ENCODE results near the gene ZNF691. TPM values are rescaled to one million over a fixed set of nuclear protein-coding genes. Genes with fewer than 3 reads are reported as not detected.
"Not testable (repeated sequence)": the region's sequence is repeated elsewhere in the genome, so short reads cannot be mapped to it uniquely, and the experiment has no call there.

The ZNF691 gene, protein sequence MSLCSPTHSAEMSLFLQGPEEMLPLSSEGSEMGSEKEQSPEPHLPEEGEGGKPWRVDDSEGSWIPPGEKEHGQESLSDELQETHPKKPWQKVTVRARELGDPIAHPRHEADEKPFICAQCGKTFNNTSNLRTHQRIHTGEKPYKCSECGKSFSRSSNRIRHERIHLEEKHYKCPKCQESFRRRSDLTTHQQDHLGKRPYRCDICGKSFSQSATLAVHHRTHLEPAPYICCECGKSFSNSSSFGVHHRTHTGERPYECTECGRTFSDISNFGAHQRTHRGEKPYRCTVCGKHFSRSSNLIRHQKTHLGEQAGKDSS
- total RNA-seq, result 9.9 and 11.1 TPM in 2 replicates

DNA sequence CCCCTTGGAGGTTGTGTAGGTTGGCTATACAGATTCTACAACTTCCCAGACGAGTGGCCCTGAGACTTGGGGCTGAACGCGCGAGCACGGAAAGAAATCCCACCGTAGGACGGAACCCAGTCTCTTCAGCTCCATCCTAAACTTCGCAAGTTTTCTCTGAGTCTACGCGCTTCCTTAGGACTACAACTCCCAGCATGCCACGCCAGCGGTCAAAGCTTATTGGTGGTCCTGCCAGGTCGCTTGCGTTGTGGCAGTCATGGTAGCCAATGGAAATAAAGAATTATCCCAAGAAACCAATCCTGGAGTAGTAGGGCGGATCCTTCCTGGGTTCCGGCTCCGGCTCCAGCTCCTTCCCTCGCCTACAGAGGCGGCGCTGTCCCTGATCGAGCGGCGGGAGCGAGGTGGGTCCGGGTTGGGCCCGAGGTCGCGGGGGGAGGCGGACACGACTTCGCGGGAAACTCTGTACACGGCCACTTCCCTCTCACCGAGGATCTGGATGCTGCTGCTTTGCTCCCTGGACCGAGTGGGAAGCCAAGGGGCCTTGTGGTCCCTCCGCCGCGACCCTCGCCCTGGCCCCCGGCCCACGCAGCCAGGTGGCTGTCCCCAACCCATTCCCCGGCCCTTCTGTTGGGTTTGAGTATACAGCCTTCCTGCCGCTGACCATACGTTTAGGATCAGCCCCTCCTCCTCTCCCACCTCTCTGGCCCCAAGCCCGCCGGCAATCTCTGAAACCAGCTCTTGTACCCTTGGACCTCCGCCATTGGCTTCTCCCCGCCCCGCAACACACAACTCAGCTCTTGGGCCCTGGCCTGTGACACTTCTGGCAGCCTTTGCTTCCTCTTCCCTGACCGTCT is at the start of gene ZNF691:
ZNF691 (plus strand) TSS at position 357 of the 854 bp plus-strand sequence. CDS start 3,046 bp downstream, outside the sequence.
- peak within 1 kb of the TSS; percentile 96 for H3K4me3 Mint-ChIP-seq
- intact Hi-C loops (cut with micrococcal nuclease), result loop anchor here (1.0 to 10.0 kb wide), 7 partner anchors 29 to 543 kb away; partner anchors contain the start of genes C1orf50, CCDC30, ERMAP and MED8
- H3K27ac Mint-ChIP-seq, result peak within 1 kb of the TSS; percentile 84
- H3K4me1 Mint-ChIP-seq, result peaks cover 31% of the 10 kb centered on the region
- no peaks in the 10 kb centered on the region for H3K27me3 Mint-ChIP-seq
- DNase-seq, result peak; percentile 96
- no peaks in the 10 kb centered on the region for H3K9me3 Mint-ChIP-seq
- H3K36me3 Mint-ChIP-seq (ENCODE audit: low read depth), result peaks cover 28% of the 10 kb centered on the region

DNA sequence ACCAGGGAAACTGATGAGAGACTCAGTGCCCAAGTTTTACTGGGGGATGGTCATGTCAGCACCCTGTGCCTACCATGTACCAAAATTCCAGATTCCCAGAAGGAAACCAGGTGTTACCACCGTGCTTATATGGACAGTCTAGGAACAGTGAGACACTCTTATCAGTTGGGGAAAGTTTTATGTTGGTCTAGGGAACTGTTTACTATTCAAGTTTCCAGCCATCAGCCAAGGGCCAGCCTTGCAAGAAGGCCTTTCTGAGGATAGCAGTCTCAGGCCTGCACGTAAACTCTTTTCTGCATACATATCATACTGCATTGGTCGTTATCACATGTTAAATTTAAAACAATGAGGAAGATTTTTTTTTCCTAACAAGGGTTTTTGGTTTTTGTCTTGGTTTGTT is 49.0 kb upstream of the ZNF691 start:
- H3K4me3 Mint-ChIP-seq, result no peak overlapping the region
- intact Hi-C loops (cut with micrococcal nuclease), result no loop called here
- H3K4me1 Mint-ChIP-seq, result no peaks in the 10 kb centered on the region
- DNase-seq, result no peak
- H3K9me3 Mint-ChIP-seq, result no peaks in the 10 kb centered on the region
- peaks cover 21% of the 10 kb centered on the region for H3K27me3 Mint-ChIP-seq
- no peak overlapping the region for H3K27ac Mint-ChIP-seq
- no peaks in the 10 kb centered on the region for H3K36me3 Mint-ChIP-seq (ENCODE audit: low read depth)

DNA sequence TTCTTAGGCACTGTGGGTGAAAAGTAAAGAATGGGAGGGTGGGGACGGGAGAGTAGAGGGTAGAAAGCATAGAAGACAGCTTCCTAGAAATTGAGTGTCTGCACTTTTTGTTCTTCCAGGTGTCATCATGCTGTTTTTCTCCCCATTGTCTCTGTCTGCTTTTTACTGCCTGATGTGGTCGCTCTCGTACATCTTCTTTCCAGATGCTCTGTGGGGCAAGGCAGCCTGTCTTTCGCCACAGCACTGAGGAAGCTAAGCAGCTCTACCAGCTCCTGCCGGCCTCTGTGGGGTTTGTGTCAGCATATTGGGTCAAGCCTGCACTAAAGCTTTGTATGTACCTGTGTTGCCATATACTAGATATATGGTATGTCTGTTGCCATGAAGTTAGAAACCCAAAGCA is 48.4 kb upstream of the ZNF691 start:
- Mint-ChIP-seq H3K4me1 (no peaks in the 10 kb centered on the region), H3K4me3 (no peak overlapping the region), H3K9me3 (no peaks in the 10 kb centered on the region), H3K27ac (no peak overlapping the region), H3K27me3 (peaks cover 21% of the 10 kb centered on the region), H3K36me3 (ENCODE audit: low read depth) (no peaks in the 10 kb centered on the region)
- intact Hi-C loops (cut with micrococcal nuclease), result no loop called here
- DNase-seq, result no peak

DNA sequence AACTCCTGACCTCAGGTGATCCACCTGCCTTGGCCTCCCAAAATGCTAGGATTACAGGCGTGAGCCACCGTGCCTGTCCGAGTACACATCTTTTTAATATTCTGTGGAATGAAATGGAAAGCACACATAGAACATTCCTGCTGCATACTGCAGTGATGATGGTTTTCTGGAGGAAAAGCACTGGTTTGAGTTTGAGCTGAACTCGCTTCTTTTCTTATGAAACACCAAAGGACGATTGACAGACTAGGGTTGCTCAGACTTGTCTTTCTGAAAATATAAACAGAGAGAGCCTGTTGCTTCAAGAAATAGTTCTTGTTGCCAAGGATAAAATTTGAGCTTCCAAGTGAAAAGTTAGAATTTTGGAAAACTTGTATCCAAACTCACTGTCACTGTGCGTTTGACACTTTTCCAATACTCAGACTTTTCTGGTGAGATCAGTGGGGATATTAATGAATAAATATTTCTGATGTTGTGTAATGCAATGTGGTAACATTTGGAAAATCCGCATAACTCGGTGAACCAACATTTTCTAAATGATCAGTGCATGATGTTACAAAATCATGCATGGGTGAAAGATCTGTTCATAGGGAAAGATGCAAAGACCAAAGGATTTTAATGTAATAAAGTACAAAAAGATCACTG is 44.5 kb upstream of the ZNF691 start:
- DNase-seq, result no peak
- no peak overlapping the region for H3K27ac Mint-ChIP-seq
- intact Hi-C loops (cut with micrococcal nuclease), result no loop called here
- peaks cover 3% of the 10 kb centered on the region for H3K9me3 Mint-ChIP-seq
- peaks cover 5% of the 10 kb centered on the region for H3K36me3 Mint-ChIP-seq (ENCODE audit: low read depth)
- no peak overlapping the region for H3K4me3 Mint-ChIP-seq
- peaks cover 2% of the 10 kb centered on the region for H3K4me1 Mint-ChIP-seq
- peaks cover 10% of the 10 kb centered on the region for H3K27me3 Mint-ChIP-seq

DNA sequence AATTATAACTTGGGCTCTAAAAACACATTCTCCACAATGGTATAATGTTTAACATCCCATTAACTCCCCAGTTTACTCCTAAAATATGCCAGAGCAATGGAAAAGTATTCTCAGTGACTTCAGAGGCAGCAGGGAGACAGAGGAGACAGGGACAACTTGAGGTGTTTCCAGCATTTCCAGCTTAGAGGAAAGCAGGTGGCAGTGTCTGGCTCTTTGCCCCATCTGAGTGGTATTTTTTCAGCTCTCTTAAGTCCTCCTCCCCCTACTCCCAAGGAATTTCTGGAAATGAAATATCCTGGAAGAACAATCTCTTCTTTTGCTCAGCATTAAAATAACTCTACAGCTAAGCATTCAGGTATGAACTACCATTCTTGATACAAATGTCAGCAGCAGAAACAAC is 40.2 kb upstream of the ZNF691 start:
- Mint-ChIP-seq H3K9me3 (peaks cover 3% of the 10 kb centered on the region), H3K27ac (no peak overlapping the region), H3K27me3 (peaks cover 3% of the 10 kb centered on the region), H3K4me3 (no peak overlapping the region), H3K4me1 (peaks cover 10% of the 10 kb centered on the region), H3K36me3 (ENCODE audit: low read depth) (peaks cover 7% of the 10 kb centered on the region)
- DNase-seq, result no peak
- intact Hi-C loops (cut with micrococcal nuclease), result no loop called here

DNA sequence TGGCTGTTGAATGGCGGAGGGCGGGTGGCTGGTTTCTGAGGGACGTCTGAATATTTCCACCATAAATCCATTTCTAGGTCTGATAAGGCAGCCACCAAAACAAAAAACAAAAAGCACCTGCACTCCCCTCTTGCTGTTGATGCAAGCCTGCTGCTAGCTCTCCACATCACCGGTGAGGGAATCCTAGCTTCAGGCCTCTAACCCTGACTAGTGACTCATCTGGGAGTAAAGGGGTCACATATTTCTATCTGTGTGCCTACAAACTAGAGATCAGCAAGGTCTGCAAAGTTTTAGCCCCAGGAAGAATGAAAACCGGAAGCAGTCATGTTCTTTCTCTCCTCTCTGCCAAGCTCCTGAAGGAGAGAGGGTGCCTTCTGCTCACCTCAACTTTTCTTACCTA is 39.8 kb upstream of the ZNF691 start:
- Mint-ChIP-seq H3K27ac (no peak overlapping the region), H3K4me3 (no peak overlapping the region), H3K9me3 (peaks cover 3% of the 10 kb centered on the region), H3K4me1 (peaks cover 10% of the 10 kb centered on the region), H3K27me3 (peaks cover 3% of the 10 kb centered on the region), H3K36me3 (ENCODE audit: low read depth) (peaks cover 7% of the 10 kb centered on the region)
- no peak for DNase-seq
- intact Hi-C loops (cut with micrococcal nuclease), result no loop called here

DNA sequence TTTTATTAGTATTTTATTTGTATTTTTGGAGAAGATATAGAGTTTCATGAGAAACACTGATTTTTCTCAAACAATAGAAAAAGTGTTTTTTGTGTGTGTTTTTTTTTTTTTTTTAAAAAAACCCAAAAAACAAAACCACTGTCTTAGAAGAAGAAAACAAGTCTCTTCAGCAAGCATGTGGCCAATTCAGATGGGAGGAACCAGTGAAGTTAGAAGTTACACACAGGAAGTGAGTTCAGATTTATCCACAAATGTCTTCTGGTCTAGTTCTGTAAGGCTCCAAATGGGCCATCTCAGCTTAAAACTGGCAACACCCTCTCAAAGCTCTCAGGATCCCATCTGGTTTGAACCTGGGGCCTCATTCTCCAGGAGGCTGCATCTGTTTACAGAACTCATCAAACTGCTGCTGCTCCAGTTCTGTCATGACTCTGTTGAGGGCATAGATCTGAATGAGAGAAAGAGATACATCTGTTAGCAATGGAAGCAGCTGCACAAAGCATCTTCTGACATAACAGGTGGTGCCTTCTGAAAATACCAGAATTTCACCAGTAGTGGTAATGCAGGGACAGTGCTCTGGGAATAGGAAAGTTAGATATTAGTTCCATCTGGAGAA is 39.3 kb upstream of the ZNF691 start:
- no peak for DNase-seq
- intact Hi-C loops (cut with micrococcal nuclease), result no loop called here
- H3K36me3 Mint-ChIP-seq (ENCODE audit: low read depth), result peaks cover 7% of the 10 kb centered on the region
- H3K27me3 Mint-ChIP-seq, result no peaks in the 10 kb centered on the region
- H3K27ac Mint-ChIP-seq, result no peak overlapping the region
- peaks cover 3% of the 10 kb centered on the region for H3K9me3 Mint-ChIP-seq
- peaks cover 10% of the 10 kb centered on the region for H3K4me1 Mint-ChIP-seq
- no peak overlapping the region for H3K4me3 Mint-ChIP-seq

DNA sequence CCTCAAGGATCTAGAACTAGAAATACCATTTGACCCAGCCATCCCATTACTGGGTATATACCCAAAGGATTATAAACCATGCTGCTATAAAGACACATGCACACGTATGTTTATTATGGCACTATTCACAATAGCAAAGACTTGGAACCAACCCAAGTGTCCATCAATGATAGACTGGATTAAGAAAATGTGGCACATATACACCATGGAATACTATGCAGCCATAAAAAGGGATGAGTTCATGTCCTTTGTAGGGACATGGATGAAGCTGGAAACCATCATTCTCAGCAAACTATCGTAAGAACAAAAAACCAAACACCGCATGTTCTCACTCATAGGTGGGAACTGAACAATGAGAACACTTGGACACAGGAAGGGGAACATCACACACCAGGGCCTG is 31.6 kb upstream of the ZNF691 start:
- H3K27me3 Mint-ChIP-seq; DNase-seq; H3K27ac Mint-ChIP-seq; H3K9me3 Mint-ChIP-seq; intact Hi-C loops (cut with micrococcal nuclease); H3K36me3 Mint-ChIP-seq (ENCODE audit: low read depth); H3K4me3 Mint-ChIP-seq: not testable (repeated sequence)
- H3K4me1 Mint-ChIP-seq, result peaks cover 17% of the 10 kb centered on the region

DNA sequence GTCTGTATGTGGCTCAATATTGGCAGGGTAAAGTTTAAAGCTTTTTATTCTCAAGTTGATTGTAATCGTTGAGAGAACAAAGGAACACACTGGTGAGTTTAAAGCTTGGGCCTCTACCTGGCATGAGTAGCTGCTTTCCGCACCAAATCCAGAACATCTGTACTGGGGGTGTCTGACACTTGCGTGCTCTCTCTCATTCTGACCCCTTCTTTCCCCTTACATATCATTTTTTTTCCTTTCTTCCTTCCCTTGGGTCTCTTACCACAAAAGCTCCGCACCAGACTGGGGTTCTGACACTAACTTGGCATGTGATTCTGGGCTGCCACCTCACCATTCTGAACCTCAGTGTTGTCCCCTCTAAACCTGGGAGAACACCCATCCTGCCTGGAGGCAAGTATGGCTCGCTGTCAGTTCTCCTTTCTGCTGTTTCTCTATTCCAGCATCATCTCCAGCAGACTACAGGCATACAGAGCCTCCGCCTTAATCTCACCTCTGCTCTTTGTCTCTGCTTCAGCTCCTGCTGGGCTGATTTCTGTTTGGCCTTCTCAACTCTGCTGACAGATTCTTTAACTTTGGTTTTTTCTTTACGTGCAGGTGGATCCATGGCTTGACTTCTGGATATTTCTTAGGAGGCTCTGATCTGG is 30.4 kb upstream of the ZNF691 start:
- intact Hi-C loops (cut with micrococcal nuclease), result no loop called here
- peak; percentile 69 for DNase-seq
- H3K36me3 Mint-ChIP-seq (ENCODE audit: low read depth), result peaks cover 6% of the 10 kb centered on the region
- H3K9me3 Mint-ChIP-seq, result no peaks in the 10 kb centered on the region
- H3K4me1 Mint-ChIP-seq, result peaks cover 17% of the 10 kb centered on the region
- no peaks in the 10 kb centered on the region for H3K27me3 Mint-ChIP-seq
- H3K4me3 Mint-ChIP-seq, result peak overlapping the region; percentile 82
- peak overlapping the region; percentile 83 for H3K27ac Mint-ChIP-seq

DNA sequence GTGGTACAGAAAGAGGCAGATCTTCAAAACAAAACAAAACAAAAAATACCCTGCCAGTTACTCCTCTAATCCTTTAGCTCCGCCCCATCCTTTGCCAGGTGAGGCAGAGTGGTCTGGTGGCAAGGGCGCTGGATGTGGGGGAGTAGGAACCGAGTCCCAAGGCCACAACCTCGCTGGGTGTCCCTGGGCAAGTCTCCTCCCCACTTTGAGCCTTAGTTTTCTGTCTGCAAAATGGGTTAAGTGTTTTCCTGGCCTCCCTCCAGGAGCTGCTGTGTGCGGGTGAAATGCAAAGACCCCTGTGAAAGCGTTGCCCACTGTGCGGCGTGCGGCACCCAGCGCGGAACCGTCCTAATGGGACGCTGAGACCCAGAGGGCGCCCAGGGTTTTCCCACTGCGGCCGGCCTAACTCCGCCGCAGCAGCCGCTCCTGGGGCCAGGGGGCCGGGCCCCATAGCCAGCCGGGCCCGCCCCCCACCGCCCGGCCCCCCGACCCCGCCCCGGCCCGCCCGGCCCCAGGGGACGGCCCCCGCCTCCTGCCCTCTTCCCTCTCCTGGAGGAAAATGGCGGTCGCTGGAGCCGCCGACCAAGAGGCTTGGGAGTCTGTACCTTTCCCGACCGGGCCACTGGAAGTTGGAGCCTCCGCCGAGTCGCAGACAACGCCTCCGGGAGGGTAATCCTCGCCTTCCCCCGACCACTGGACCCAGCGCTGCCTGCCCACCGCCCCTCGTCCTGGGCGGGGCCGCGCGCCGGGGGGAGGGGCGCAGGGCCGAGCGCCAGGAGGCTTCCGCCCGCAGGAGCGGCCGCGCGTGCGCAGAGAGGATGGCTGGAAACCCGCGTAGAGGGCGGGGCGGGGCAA is 29.6 kb upstream of the ZNF691 start, which contains the start of the genes ERMAP and SVBP:
ERMAP (plus strand) TSS at position 538 of the 855 bp plus-strand sequence. CDS start 13,327 bp downstream, outside the sequence.
SVBP (minus strand) TSS at position 813 of the 855 bp plus-strand sequence. CDS start 853 bp downstream, outside the sequence.
- Mint-ChIP-seq H3K4me1 (peaks cover 17% of the 10 kb centered on the region), H3K27ac (peak within 1 kb of the TSS; percentile 83), H3K4me3 (peak within 1 kb of the TSS; percentile 82), H3K9me3 (no peaks in the 10 kb centered on the region), H3K36me3 (ENCODE audit: low read depth) (peaks cover 6% of the 10 kb centered on the region), H3K27me3 (no peaks in the 10 kb centered on the region)
- intact Hi-C loops (cut with micrococcal nuclease), result loop anchor here (1.0 kb wide), 3 partner anchors 29 to 142 kb away; partner anchors contain the start of genes C1orf50, P3H1 and ZNF691
- peak; percentile 97 for DNase-seq

DNA sequence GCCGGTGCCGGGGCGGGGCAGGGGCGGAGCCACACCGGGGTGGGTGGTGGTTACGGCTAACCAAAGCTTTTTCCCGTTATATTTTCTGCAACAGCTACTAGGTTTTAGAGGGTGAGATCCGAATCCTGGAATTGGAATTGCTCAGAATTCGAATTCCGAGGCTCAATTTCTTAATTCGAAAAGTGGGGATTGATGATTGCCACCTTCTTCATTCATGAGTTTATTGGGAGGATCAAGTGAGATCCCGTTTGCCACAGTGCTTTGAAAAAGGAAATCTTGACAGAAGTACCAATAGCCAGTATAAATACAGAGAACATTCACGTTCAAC is 29.0 kb upstream of the ZNF691 start:
- Mint-ChIP-seq H3K4me1 (peaks cover 17% of the 10 kb centered on the region), H3K4me3 (peak overlapping the region; percentile 82), H3K27ac (no peak overlapping the region)

DNA sequence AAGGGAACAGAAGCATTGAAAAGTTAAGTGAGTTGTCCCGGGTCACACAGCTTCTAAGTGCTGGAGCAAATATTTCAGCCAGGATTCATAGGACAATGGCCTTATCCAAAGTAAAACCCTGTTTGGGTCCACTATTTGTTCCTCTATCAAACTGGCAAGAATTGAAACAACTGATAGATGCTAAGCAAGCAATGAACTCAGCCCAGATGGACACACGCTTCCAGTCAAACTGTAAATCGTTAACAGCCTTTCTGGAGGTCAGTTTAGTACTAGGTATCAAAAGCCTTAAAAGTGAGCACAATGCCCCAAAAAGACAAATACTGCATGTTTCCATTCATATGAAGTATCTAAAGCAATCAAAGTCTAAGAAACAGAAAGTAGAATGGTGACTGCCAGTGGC is 28.4 kb upstream of the ZNF691 start:
- Mint-ChIP-seq H3K4me1 (peaks cover 22% of the 10 kb centered on the region), H3K9me3 (no peaks in the 10 kb centered on the region), H3K4me3 (peak overlapping the region; percentile 27), H3K27me3 (no peaks in the 10 kb centered on the region), H3K36me3 (ENCODE audit: low read depth) (peaks cover 7% of the 10 kb centered on the region), H3K27ac (no peak overlapping the region)
- intact Hi-C loops (cut with micrococcal nuclease), result loop anchor here (1.0 kb wide), 3 partner anchors 28 to 141 kb away; partner anchors contain the start of genes C1orf50, P3H1 and ZNF691
- no peak for DNase-seq

More for the DNA sequence above, 29.0 kb upstream of the ZNF691 start:
- Mint-ChIP-seq H3K9me3 (no peaks in the 10 kb centered on the region), H3K36me3 (ENCODE audit: low read depth) (peaks cover 6% of the 10 kb centered on the region), H3K27me3 (no peaks in the 10 kb centered on the region)
- no peak for DNase-seq
- intact Hi-C loops (cut with micrococcal nuclease), result loop anchor here (1.0 kb wide), 3 partner anchors 29 to 142 kb away; partner anchors contain the start of genes C1orf50, P3H1 and ZNF691

Measured in activated CD4-positive, alpha-beta T cell treated with anti-CD3 and anti-CD28 coated beads, Interleukin-2, amount 10 ng/mL, durations not matched to agents 24 days and 14 days (primary cell).